IPS-20b (cell line): ENCODE results near the gene SPAAR.
A peak's percentile ranks its signal among the peaks of the same experiment; 100 is the strongest.

Experiments used
- H3K27ac ChIP-seq: one replicate; pipeline ENCODE4 v1.5.1; 2013; ENCODE audit warnings: low read length
- H3K27me3 ChIP-seq: 2 replicates; pipeline ENCODE4 v1.6.1; 2013; ENCODE audit warnings: mild to moderate bottlenecking, low read length, inconsistent platforms; ENCODE audit not compliant: insufficient read depth
- H3K36me3 ChIP-seq: 2 replicates; pipeline ENCODE4 v1.6.1; 2013; ENCODE audit warnings: low read depth, mild to moderate bottlenecking, inconsistent platforms, low read length, moderate library complexity; ENCODE audit not compliant: insufficient read depth
- H3K4me1 ChIP-seq: 2 replicates; pipeline ENCODE4 v1.6.1; 2013; ENCODE audit warnings: mild to moderate bottlenecking, control low read depth, inconsistent platforms, low read length, moderate library complexity; ENCODE audit not compliant: insufficient read depth
- H3K4me3 ChIP-seq: 2 replicates; pipeline ENCODE4 v1.5.1; 2013; ENCODE audit warnings: mild to moderate bottlenecking, low read length, inconsistent platforms
- H3K9ac ChIP-seq: 2 replicates; pipeline ENCODE4 v1.6.1; 2013; ENCODE audit warnings: low read depth, mild to moderate bottlenecking, inconsistent platforms, low read length, moderate library complexity
- H3K9me3 ChIP-seq: 2 replicates; pipeline ENCODE4 v1.6.1; 2013; ENCODE audit warnings: mild to moderate bottlenecking, low read depth, low read length, inconsistent platforms; ENCODE audit not compliant: insufficient read depth

Gene SPAAR

GRCh38 chr9:35942286-35942685 lies 33.0 kb downstream of the SPAAR start:
- no peak overlapping the region for H3K9ac ChIP-seq
- H3K27me3 ChIP-seq: peaks cover 57% of the 10 kb centered on the region
- no peak overlapping the region for H3K4me3 ChIP-seq
- no peaks in the 10 kb centered on the region for H3K4me1 ChIP-seq
- H3K27ac ChIP-seq: no peak overlapping the region
- no peaks in the 10 kb centered on the region for H3K36me3 ChIP-seq
- no peaks in the 10 kb centered on the region for H3K9me3 ChIP-seq

- Histone ChIP-seq H3K9me3 (no peaks in the 10 kb centered on the region), H3K27me3 (peaks cover 62% of the 10 kb centered on the region), H3K9ac (no peak overlapping the region), H3K4me3 (no peak overlapping the region), H3K4me1 (no peaks in the 10 kb centered on the region; the same call in 1 of the 2 replicates), H3K36me3 (no peaks in the 10 kb centered on the region), H3K27ac (no peak overlapping the region)
Observed at GRCh38 chr9:35944173-35944572, 34.9 kb downstream of the SPAAR start.

DNA sequence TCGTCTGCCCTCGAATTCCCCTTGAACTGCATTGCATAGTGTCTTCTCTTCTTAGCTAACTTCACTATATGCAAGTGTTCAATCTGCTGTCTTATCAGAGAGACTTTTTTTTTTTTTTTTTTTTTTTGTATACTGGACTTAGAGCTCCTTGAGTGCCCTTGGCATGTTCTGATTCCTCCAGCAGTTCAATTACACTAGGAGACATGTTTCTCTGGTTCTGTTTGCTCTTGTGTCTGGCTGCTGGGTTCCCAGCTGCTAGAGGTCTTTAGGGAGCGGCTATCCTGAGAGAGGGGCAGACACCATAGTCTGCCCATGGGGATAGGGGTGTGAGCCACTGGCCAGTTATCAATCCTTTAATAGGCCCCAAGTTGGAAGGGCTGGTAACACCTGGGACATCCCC lies 35.6 kb downstream of the SPAAR start:
- Histone ChIP-seq H3K9me3 (no peaks in the 10 kb centered on the region), H3K4me3 (no peak overlapping the region), H3K27ac (no peak overlapping the region), H3K36me3 (no peaks in the 10 kb centered on the region), H3K27me3 (peaks cover 64% of the 10 kb centered on the region), H3K9ac (no peak overlapping the region), H3K4me1 (peaks cover 3% of the 10 kb centered on the region; the same call in 1 of the 2 replicates)

GRCh38 chr9:35945341-35946018 lies 36.2 kb downstream of the SPAAR start:
- Histone ChIP-seq H3K4me3 (peak overlapping the region; percentile 50), H3K9me3 (no peaks in the 10 kb centered on the region), H3K4me1 (peaks cover 3% of the 10 kb centered on the region; the same call in 1 of the 2 replicates), H3K36me3 (no peaks in the 10 kb centered on the region), H3K9ac (no peak overlapping the region), H3K27me3 (peaks cover 57% of the 10 kb centered on the region), H3K27ac (no peak overlapping the region)

DNA sequence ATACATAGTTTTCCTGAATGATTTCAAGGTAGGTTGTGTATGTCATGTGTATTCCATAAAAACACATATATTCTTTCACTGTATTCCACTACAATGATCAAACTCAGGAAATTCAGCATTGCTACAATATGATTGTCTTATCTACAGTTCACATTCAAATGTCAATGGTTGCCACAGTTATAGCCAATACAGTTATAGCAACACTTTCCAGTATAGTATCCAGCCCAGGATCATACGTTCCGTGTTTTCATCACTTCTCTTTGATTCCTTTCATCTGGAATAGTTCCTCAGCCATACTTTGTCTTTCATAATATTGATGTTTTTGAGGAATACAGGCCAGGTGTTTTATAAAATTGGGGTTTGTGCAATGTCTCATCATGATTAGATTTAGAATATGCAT lies 39.2 kb downstream of the SPAAR start:
- no peak overlapping the region for H3K4me3 ChIP-seq
- H3K27ac ChIP-seq: no peak overlapping the region
- no peaks in the 10 kb centered on the region for H3K9me3 ChIP-seq
- H3K9ac ChIP-seq: no peak overlapping the region
- H3K36me3 ChIP-seq: no peaks in the 10 kb centered on the region
- H3K4me1 ChIP-seq: peaks cover 3% of the 10 kb centered on the region; the same call in 1 of the 2 replicates
- peaks cover 34% of the 10 kb centered on the region for H3K27me3 ChIP-seq

- H3K36me3 ChIP-seq: no peaks in the 10 kb centered on the region
- no peak overlapping the region for H3K4me3 ChIP-seq
- H3K27me3 ChIP-seq: peaks cover 34% of the 10 kb centered on the region
- peaks cover 3% of the 10 kb centered on the region; the same call in 1 of the 2 replicates for H3K4me1 ChIP-seq
- H3K27ac ChIP-seq: no peak overlapping the region
- H3K9ac ChIP-seq: no peak overlapping the region
- H3K9me3 ChIP-seq: no peaks in the 10 kb centered on the region
Observed at GRCh38 chr9:35948901-35949318, 39.6 kb downstream of the SPAAR start.

- Histone ChIP-seq H3K4me1 (peaks cover 3% of the 10 kb centered on the region; the same call in 1 of the 2 replicates), H3K36me3 (no peaks in the 10 kb centered on the region), H3K9ac (no peak overlapping the region), H3K27ac (no peak overlapping the region), H3K4me3 (no peak overlapping the region), H3K9me3 (no peaks in the 10 kb centered on the region), H3K27me3 (peaks cover 19% of the 10 kb centered on the region)
Observed at GRCh38 chr9:35951736-35952135, 42.4 kb downstream of the SPAAR start.

DNA sequence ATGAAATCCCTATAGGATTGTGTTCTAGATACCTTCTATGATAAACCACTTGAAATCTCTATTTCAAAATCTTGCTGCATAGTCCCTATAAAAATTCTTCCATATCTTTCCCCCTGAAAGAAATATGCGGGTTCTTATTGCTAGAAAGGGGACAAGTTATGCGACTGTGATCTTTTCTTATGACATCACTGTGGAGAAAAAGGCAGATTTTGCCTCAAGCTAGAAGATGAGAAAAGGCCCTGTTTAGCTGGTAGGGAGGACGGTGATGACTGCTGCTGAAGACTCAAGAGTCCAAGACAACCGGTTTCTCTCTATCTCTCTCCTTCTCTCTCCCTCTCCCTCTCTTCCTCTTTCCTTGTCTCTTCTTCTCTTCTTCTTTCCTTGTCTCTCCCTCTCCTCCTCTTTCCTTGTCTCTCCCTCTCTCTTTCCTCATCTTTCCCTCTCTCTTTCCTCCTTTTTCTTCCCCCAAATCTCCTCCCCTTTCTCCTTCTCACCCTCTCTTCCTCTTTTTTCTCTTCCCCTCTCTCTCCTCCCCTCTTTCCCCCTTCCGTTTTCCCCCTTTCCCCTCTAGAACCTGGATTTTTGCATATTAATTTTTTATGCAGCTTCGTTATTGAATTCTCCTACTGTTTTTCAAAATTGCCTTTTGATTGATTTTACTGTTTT lies 43.4 kb downstream of the SPAAR start:
- H3K36me3 ChIP-seq: no peaks in the 10 kb centered on the region

DNA sequence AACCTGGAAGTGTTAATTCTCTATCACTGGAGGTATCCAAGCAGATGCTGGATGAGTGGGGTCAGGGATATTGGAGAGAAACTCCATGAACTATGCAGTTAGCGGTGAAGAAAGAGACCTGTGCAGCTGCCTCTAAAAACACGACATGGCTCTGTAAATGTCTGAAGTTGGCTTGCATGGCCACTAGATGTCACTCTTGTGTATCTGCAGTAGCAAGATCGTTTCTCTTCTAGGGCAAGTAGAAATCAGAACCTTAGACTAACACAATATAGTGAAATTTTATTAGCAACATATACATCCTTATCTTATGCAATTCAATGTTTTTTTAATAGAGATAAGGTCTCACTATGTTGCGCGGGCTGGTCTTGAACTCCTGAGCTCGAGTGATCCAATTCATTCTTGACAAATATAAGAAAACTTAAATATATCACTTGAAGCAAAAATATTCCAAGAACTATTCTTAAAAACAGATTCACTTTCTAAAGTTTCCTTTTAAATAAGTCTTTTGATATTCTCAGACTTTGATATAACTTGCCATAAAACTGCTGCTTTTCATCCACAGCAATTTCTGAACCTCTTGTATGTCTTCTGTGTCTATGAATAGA lies 45.8 kb downstream of the SPAAR start:
- H3K4me3 ChIP-seq: no peak overlapping the region
- no peaks in the 10 kb centered on the region for H3K36me3 ChIP-seq
- H3K9ac ChIP-seq: no peak overlapping the region
- no peaks in the 10 kb centered on the region for H3K4me1 ChIP-seq
- peaks cover 18% of the 10 kb centered on the region for H3K27me3 ChIP-seq
- no peaks in the 10 kb centered on the region for H3K9me3 ChIP-seq
- no peak overlapping the region for H3K27ac ChIP-seq

More for the DNA sequence above, 43.4 kb downstream of the SPAAR start:
- no peak overlapping the region for H3K4me3 ChIP-seq
- no peak overlapping the region for H3K27ac ChIP-seq
- H3K4me1 ChIP-seq: peaks cover 3% of the 10 kb centered on the region; the same call in 1 of the 2 replicates
- H3K9me3 ChIP-seq: no peaks in the 10 kb centered on the region
- H3K27me3 ChIP-seq: peaks cover 21% of the 10 kb centered on the region
- H3K9ac ChIP-seq: no peak overlapping the region

DNA sequence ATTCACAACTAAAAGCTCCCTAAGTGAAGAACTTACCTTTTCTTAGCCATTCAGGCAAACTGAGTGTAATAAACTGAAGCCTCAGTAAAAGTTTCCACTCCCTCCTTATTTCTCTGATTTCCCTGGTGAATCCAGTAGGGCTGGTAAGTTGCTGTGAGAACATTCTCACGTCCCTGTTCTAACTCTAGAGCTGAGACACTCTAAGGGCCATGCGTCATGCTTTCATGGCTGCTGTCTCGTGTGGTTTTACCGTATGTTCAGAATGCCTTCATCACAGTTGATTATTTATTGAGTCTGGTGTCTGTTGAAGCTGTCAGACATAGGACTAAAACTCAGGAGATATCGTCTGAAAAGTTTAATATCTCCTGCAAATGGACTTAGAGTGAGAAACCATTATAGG lies 47.4 kb downstream of the SPAAR start:
- Histone ChIP-seq H3K36me3 (no peaks in the 10 kb centered on the region), H3K27me3 (peaks cover 18% of the 10 kb centered on the region), H3K27ac (no peak overlapping the region), H3K4me3 (no peak overlapping the region), H3K4me1 (no peaks in the 10 kb centered on the region), H3K9me3 (no peaks in the 10 kb centered on the region), H3K9ac (no peak overlapping the region)

GRCh38 chr9:35958104-35958837 lies 49.0 kb downstream of the SPAAR start, which contains the start of gene OR2S2:
OR2S2 (minus strand) TSS chr9:35958154; CDS start chr9:35958098, 56 bp downstream.
- peaks cover 19% of the 10 kb centered on the region for H3K27me3 ChIP-seq
- no peak within 1 kb of the TSS for H3K27ac ChIP-seq

More at GRCh38 chr9:35958104-35958837, 49.0 kb downstream of the SPAAR start, which contains the start of gene OR2S2:
- H3K4me1 ChIP-seq: no peaks in the 10 kb centered on the region
- no peaks in the 10 kb centered on the region for H3K36me3 ChIP-seq
- H3K9ac ChIP-seq: no peak within 1 kb of the TSS
- no peaks in the 10 kb centered on the region for H3K9me3 ChIP-seq
- H3K4me3 ChIP-seq: no peak within 1 kb of the TSS
